ENCODE measurements around the gene KRT86. TPM values are rescaled to one million over a fixed set of nuclear protein-coding genes. Genes with fewer than 3 reads are reported as not detected.

The KRT86 gene
- total RNA-seq: 1 to 10 TPM in 1 of 2 donors, under 1 TPM in 1; 0.56 to 2.1 TPM

DNA sequence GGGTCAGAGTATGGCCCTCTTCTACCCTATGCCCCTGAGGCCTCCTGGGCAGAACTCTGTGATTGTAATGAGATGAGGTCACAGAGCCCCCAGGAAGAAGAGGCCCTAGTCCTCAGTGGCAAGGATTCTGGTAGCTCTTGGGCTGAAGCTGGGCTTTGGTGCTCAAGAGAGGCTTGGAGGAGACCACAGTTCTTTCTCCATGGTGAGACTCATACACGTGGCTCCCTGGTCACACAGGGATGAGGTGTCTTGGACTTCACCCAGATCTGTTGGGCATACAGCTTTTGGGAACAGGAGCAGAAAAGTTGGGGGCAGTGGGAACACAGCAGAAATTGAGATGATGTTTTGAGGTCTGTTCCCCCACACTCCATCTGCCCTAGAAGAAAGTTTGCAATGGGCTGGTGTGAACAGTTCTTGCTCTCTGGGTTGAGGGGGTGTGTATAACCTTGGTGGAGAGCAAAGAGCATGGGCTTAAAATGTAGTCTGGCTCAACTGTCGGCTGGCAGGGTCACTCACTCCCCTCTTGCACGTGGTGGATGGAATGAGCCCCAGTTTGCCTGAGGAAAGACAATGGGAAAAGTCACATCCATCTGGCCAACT is at the start of gene KRT86:
Gene KRT86, plus strand, starts transcription at position 125 of the 600 bp plus-strand sequence. CDS start 27,272 bp downstream, outside the sequence.
- Mint-ChIP-seq H3K27ac (no peak within 1 kb of the TSS), H3K4me1 (no peaks in the 10 kb centered on the region), H3K36me3 (ENCODE audit: low read depth) (no peaks in the 10 kb centered on the region), H3K4me3 (no peak within 1 kb of the TSS), H3K27me3 (peaks cover 20% of the 10 kb centered on the region), H3K9me3 (no peaks in the 10 kb centered on the region)
- no peak for ATAC-seq (replicated peaks)

DNA sequence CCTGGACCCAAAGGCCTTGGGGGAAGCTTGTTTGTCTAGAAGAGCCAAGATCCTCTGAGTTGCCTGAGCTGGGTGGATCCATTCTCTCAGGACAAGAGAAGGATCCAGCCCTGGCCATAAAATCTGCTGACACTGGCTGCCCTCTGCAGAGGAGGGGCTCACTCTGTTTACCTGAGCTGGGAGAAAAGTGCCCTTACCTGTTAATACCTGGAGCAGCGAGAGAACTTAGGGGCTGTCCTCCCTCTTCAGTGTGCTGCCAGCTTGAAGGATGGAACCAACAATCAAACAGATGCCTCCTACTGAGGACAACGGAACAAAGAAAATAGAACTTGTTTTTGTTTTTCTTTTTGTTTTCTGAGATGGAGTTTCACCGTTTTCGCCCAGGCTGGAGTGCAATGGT is 48.7 kb upstream of the KRT86 start:
- peaks cover 5% of the 10 kb centered on the region for H3K4me1 Mint-ChIP-seq
- H3K9me3 Mint-ChIP-seq: no peaks in the 10 kb centered on the region
- ATAC-seq (replicated peaks): no peak
- peaks cover 34% of the 10 kb centered on the region for H3K27me3 Mint-ChIP-seq
- no peak overlapping the region for H3K27ac Mint-ChIP-seq
- no peak overlapping the region for H3K4me3 Mint-ChIP-seq
- H3K36me3 Mint-ChIP-seq (ENCODE audit: low read depth): no peaks in the 10 kb centered on the region

GRCh38 chr12:52226446-52226845 is 48.0 kb upstream of the KRT86 start:
- Mint-ChIP-seq H3K4me1 (peaks cover 1% of the 10 kb centered on the region), H3K4me3 (no peak overlapping the region), H3K27ac (no peak overlapping the region), H3K36me3 (ENCODE audit: low read depth) (no peaks in the 10 kb centered on the region), H3K9me3 (no peaks in the 10 kb centered on the region), H3K27me3 (peaks cover 35% of the 10 kb centered on the region)
- ATAC-seq (replicated peaks): no peak

DNA sequence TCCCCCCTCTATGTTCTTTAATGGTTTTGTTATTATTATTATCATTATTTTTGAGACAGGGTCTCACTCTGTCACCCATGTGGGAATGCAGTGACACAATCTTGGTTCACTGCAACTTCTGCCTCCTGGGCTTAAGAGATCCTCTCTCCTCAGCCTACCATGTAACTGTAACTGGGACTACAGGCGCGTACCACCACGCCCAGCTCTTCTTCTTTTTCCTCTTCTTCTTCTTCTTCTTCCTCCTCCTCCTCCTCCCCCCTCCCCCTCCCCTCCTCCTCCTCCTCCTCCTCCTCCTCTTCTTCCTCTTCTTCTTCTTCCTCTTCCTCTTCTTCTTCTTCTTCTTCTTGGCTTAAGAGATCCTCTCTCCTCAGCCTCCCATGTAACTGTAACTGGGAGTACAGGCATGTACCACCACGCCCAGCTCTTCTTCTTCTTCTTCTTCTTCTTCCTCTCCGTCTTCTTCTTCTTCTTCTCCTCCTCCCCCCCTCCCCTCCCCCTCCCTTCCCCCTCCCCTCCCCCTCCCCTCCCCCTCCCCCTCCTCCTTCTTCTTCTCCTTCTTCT is 46.8 kb upstream of the KRT86 start:
- Mint-ChIP-seq H3K36me3 (ENCODE audit: low read depth) (no peaks in the 10 kb centered on the region), H3K27ac (no peak overlapping the region), H3K27me3 (peaks cover 47% of the 10 kb centered on the region), H3K9me3 (no peaks in the 10 kb centered on the region), H3K4me1 (no peaks in the 10 kb centered on the region), H3K4me3 (no peak overlapping the region)
- ATAC-seq (replicated peaks): no peak

- no peaks in the 10 kb centered on the region for H3K9me3 Mint-ChIP-seq
- H3K36me3 Mint-ChIP-seq (ENCODE audit: low read depth): no peaks in the 10 kb centered on the region
- ATAC-seq (replicated peaks): no peak
- H3K27ac Mint-ChIP-seq: no peak overlapping the region
- H3K4me3 Mint-ChIP-seq: no peak overlapping the region
- peaks cover 48% of the 10 kb centered on the region for H3K27me3 Mint-ChIP-seq
- no peaks in the 10 kb centered on the region for H3K4me1 Mint-ChIP-seq
Measured at GRCh38 chr12:52228366-52228765, 46.1 kb upstream of the KRT86 start.

DNA sequence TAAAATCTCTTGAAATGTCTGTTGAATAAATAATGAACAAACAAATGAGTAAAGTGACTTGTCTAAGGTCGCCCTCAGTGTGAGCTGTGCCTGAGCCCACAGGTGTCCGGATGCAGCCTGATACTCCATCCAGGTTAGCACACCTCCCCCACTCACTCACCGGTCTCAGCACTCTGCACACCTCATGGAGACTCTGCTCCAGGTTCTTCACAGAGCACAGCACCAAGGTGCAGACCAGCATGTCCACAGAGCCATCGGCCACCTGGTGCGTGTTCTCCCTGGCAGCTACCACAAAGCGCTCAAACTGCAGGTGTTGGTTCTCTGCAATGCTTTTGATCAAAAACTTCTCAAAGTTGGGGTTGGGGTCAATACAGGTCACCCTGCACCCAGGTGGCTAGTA is 45.5 kb upstream of the KRT86 start:
- no peak for ATAC-seq (replicated peaks)
- Mint-ChIP-seq H3K27me3 (peaks cover 50% of the 10 kb centered on the region), H3K36me3 (ENCODE audit: low read depth) (no peaks in the 10 kb centered on the region), H3K9me3 (no peaks in the 10 kb centered on the region), H3K4me3 (no peak overlapping the region), H3K4me1 (no peaks in the 10 kb centered on the region), H3K27ac (no peak overlapping the region)

GRCh38 chr12:52229836-52230343 is 44.6 kb upstream of the KRT86 start:
- no peaks in the 10 kb centered on the region for H3K4me1 Mint-ChIP-seq
- peaks cover 52% of the 10 kb centered on the region for H3K27me3 Mint-ChIP-seq
- no peak for ATAC-seq (replicated peaks)
- H3K36me3 Mint-ChIP-seq (ENCODE audit: low read depth): no peaks in the 10 kb centered on the region
- H3K27ac Mint-ChIP-seq: no peak overlapping the region
- no peak overlapping the region for H3K4me3 Mint-ChIP-seq
- H3K9me3 Mint-ChIP-seq: no peaks in the 10 kb centered on the region

DNA sequence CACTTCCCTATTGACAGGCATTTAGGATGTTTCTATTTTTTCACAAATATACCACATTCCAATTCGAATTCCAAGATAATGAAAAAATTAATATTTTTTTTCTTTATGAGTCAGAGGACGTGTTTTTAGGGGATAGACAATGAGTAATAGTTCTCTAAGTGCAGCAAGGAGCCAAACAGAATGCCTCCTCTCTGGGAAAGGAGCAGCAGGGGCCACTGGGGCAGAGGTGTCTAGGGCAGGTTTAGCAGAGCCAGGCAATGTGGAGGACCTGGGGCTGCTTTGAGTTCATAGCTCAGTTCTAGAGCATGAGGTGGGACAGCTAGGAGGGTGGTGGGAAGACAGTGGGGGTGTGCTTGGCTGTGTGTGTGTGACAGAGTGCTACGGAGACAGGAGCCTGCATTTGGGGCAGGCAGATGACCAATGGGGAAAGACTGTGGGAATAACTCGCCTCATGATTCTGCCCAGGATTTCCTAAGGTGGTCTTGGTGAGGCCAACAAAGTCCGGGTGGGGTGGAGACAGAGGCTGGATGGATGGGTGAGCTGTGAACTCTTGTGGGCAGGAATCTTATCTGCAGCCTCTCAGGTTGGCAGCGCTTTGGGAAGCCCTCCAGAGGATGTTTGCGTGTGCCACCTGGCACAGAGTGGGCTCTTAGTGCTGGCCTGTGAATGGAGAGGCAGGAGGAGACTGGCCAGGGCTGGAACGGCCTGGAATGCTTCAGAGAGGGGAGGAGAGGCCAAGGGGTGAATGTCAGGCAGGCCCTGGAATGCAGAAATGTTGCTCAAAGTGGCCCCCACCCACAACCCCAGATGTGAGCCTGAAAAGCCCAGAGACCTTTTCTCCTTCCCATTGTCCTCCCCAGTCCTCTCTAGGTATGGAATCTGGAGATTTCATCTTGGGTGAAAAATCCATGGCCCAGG is 43.8 kb upstream of the KRT86 start:
- no peak overlapping the region for H3K27ac Mint-ChIP-seq
- H3K4me3 Mint-ChIP-seq: no peak overlapping the region
- no peaks in the 10 kb centered on the region for H3K4me1 Mint-ChIP-seq
- no peaks in the 10 kb centered on the region for H3K9me3 Mint-ChIP-seq
- ATAC-seq (replicated peaks): no peak
- H3K36me3 Mint-ChIP-seq (ENCODE audit: low read depth): no peaks in the 10 kb centered on the region
- H3K27me3 Mint-ChIP-seq: peaks cover 56% of the 10 kb centered on the region

- no peak overlapping the region for H3K4me3 Mint-ChIP-seq
- H3K9me3 Mint-ChIP-seq: no peaks in the 10 kb centered on the region
- H3K36me3 Mint-ChIP-seq (ENCODE audit: low read depth): no peaks in the 10 kb centered on the region
- no peaks in the 10 kb centered on the region for H3K4me1 Mint-ChIP-seq
- no peak overlapping the region for H3K27ac Mint-ChIP-seq
- peaks cover 57% of the 10 kb centered on the region for H3K27me3 Mint-ChIP-seq
- ATAC-seq (replicated peaks): no peak
Measured at GRCh38 chr12:52231305-52232202, 42.9 kb upstream of the KRT86 start.

DNA sequence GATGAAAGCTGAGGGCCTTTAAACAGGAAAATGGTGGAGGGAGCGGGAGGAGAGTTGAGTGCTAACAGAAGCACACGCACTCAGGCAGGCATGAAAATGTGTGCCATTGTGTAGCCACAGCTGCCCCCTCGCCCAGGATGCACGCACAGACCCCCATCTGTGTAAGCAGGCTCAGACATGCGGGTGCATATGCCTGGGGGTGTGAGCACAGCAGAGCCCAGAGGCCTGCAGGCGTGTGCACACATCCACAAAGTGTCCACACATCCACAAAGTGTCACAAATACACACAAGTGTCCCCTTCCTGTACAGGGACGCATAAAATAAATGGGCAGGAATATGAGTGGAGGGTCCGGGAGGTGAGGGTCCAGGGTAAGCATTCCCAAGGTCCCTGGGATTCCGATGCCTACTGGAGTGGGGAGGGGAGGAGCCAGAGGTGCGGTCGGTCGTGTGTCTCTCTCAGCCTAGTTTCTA is 42.2 kb upstream of the KRT86 start:
- Mint-ChIP-seq H3K27me3 (peaks cover 57% of the 10 kb centered on the region), H3K36me3 (ENCODE audit: low read depth) (no peaks in the 10 kb centered on the region), H3K4me3 (no peak overlapping the region), H3K9me3 (no peaks in the 10 kb centered on the region), H3K27ac (no peak overlapping the region), H3K4me1 (no peaks in the 10 kb centered on the region)
- no peak for ATAC-seq (replicated peaks)

GRCh38 chr12:52232674-52233461 is 41.6 kb upstream of the KRT86 start, which contains the start of gene KRT7:
TSS of gene KRT7 (plus strand) at chr12:52233243. CDS start at chr12:52233297, 54 bp downstream.
- H3K27me3 Mint-ChIP-seq: peaks cover 56% of the 10 kb centered on the region

GRCh38 chr12:52233462-52234207 is 40.8 kb upstream of the KRT86 start:
- ATAC-seq (replicated peaks): no peak
- Mint-ChIP-seq H3K4me1 (no peaks in the 10 kb centered on the region), H3K36me3 (ENCODE audit: low read depth) (no peaks in the 10 kb centered on the region), H3K27ac (no peak overlapping the region), H3K4me3 (no peak overlapping the region), H3K27me3 (peaks cover 49% of the 10 kb centered on the region), H3K9me3 (no peaks in the 10 kb centered on the region)

More at GRCh38 chr12:52232674-52233461, 41.6 kb upstream of the KRT86 start, which contains the start of gene KRT7:
- Mint-ChIP-seq H3K36me3 (ENCODE audit: low read depth) (no peaks in the 10 kb centered on the region), H3K4me3 (no peak within 1 kb of the TSS), H3K9me3 (no peaks in the 10 kb centered on the region), H3K4me1 (no peaks in the 10 kb centered on the region), H3K27ac (no peak within 1 kb of the TSS)
- ATAC-seq (replicated peaks): no peak
